IPS DF 6.9 (cell line): ENCODE results near the gene RPL36.

ENCODE experiments used
- DNase-seq: peaks from one replicate; pipeline ENCODE4 v3.0.0-alpha.2; 2013; ENCODE audit warnings: low read depth, low spot score
- H3K27ac ChIP-seq: one replicate; pipeline ENCODE4 v1.5.1; 2013; ENCODE audit warnings: low read length, control low read depth
- H3K27me3 ChIP-seq: 2 replicates; pipeline ENCODE4 v1.6.1; 2013; ENCODE audit warnings: mild to moderate bottlenecking, low read length; ENCODE audit not compliant: control insufficient read depth, insufficient read depth
- H3K36me3 ChIP-seq: 2 replicates; pipeline ENCODE4 v1.6.1; 2013; ENCODE audit warnings: low read length; ENCODE audit not compliant: control insufficient read depth, insufficient read depth
- H3K4me1 ChIP-seq: 2 replicates; pipeline ENCODE4 v1.6.1; 2013; ENCODE audit warnings: low read length; ENCODE audit not compliant: control insufficient read depth, insufficient read depth
- H3K4me3 ChIP-seq: 2 replicates; pipeline ENCODE4 v1.5.1; 2013; ENCODE audit warnings: mild to moderate bottlenecking, low read length
- H3K9me3 ChIP-seq: 2 replicates; pipeline ENCODE4 v1.6.1; 2013; ENCODE audit warnings: low read length, inconsistent platforms; ENCODE audit not compliant: control insufficient read depth, insufficient read depth
- WGBS: extraction: QIAGEN DNeasy Blood & Tissue Kit; methylation state at CpG from one replicate; pipeline ENCODE4 v1.1.7; 2013; ENCODE audit warnings: mixed read lengths, missing lambda C conversion rate; ENCODE audit not compliant: insufficient read length, insufficient coverage; 5-methylcytosine and 5-hydroxymethylcytosine counted together

The RPL36 gene

DNA sequence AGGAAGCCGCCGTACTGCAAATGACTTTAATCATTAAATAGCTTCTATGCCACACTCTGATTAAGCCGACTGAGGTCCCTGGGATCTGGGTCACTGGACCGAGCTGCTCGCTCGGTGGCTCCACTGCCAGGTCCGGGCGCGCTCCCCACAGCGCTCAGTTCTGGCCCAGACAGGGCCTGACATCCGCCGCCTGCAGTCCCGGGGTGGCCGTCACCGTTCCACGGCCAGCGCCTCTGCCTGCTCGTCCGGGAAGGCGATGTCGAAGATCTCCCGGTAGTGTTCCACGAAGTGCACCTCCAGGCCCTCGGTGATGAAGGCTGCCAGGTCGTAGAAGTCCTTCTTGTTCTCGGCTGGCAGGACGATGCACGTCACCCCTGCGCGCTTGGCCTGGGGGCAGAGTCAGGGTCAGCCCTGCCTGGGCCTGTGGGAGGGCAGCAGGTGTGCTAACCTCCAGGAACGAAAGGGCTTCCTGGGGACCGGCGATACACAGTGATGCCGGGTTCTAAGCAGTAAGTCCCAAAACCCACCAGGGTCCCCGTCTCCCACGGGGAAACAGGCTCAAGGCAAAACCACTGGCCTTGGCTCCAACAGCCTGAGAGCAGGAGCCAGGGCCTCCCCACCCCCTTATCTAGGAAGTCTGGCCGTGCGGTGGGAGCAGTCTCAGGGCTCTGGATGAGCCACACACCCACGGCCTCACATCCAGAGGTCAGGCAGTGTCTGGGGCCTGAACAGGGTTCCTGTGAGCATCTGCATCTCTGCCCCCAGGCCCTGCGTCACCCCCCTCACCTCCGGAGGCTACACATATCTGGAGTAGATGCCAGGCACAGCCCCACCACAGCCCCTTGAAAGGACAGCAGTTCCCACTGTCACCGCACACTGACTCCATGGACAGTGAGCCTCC lies 2.0 kb downstream of the RPL36 start:
- H3K27me3 ChIP-seq, result no peaks in the 10 kb centered on the region
- no CpG with 5 or more reads among the region's 42 CpGs for WGBS
- no peaks in the 10 kb centered on the region; the same call in 1 of the 2 replicates for H3K4me1 ChIP-seq
- no peak for DNase-seq
- no peaks in the 10 kb centered on the region for H3K9me3 ChIP-seq
- no peak overlapping the region for H3K27ac ChIP-seq
- no peak overlapping the region; the same call in 1 of the 2 replicates for H3K4me3 ChIP-seq
- H3K36me3 ChIP-seq, result peaks cover 48% of the 10 kb centered on the region

- no CpG with 5 or more reads among the region's 7 CpGs for WGBS
- no peak for DNase-seq
- Histone ChIP-seq H3K36me3 (peaks cover 49% of the 10 kb centered on the region), H3K27ac (no peak overlapping the region), H3K4me1 (no peaks in the 10 kb centered on the region; the same call in 1 of the 2 replicates), H3K4me3 (no peak overlapping the region), H3K9me3 (no peaks in the 10 kb centered on the region), H3K27me3 (no peaks in the 10 kb centered on the region)
Observed at GRCh38 chr19:5692723-5693194, 2.7 kb downstream of the RPL36 start.

- DNase-seq, result no peak
- H3K27me3 ChIP-seq, result no peaks in the 10 kb centered on the region
- H3K4me3 ChIP-seq, result no peak overlapping the region
- H3K4me1 ChIP-seq, result no peaks in the 10 kb centered on the region; the same call in 1 of the 2 replicates
- H3K27ac ChIP-seq, result no peak overlapping the region
- H3K9me3 ChIP-seq, result no peaks in the 10 kb centered on the region
- no CpG with 5 or more reads among the region's 39 CpGs for WGBS
- H3K36me3 ChIP-seq, result peaks cover 49% of the 10 kb centered on the region
Observed at GRCh38 chr19:5693195-5694166, 3.4 kb downstream of the RPL36 start.

- peaks cover 57% of the 10 kb centered on the region for H3K36me3 ChIP-seq
- no CpG with 5 or more reads among the region's 45 CpGs for WGBS
- no peak for DNase-seq
- no peak overlapping the region for H3K27ac ChIP-seq
- H3K9me3 ChIP-seq, result no peaks in the 10 kb centered on the region
- no peak overlapping the region for H3K4me3 ChIP-seq
- H3K4me1 ChIP-seq, result no peaks in the 10 kb centered on the region; the same call in 1 of the 2 replicates
- no peaks in the 10 kb centered on the region for H3K27me3 ChIP-seq
Observed at GRCh38 chr19:5694167-5694955, 4.3 kb downstream of the RPL36 start.

DNA sequence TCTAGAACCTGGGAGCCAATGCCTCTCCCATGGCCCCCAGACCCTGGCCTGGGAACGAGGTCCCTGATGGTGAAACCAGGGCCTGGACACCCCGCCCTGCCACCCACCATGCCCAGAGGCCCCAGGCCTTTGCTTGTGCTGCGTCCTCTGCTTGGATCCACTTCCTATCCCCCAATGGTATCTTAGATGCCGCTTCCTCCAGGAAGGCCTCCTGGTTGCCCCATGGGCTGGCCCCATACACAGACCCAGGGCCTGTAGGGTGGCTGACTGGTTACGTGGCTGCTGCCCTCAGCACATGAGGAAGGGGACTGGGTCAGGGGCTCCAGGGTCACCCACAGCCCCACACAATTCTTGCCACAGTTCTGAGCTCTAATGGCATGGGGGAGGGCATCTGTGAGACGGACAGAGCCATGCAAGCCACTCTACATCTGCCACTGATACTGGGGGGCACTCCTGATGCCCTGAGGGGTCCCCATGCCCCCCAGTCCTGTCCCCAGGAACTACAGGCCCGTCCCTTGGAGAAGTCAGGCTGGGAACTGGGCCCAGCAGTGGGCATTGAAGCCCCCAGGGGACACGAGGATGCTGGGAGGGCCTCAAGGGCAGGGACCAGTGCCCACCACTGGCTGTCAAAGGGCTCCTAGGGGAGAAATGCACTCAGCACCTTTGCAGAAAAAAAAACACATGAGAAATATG lies 5.0 kb downstream of the RPL36 start:
- peaks cover 57% of the 10 kb centered on the region for H3K36me3 ChIP-seq
- no peaks in the 10 kb centered on the region for H3K27me3 ChIP-seq
- no CpG with 5 or more reads among the region's 8 CpGs for WGBS
- no peak overlapping the region for H3K27ac ChIP-seq
- H3K9me3 ChIP-seq, result no peaks in the 10 kb centered on the region
- H3K4me3 ChIP-seq, result no peak overlapping the region
- DNase-seq, result no peak
- no peaks in the 10 kb centered on the region; the same call in 1 of the 2 replicates for H3K4me1 ChIP-seq

DNA sequence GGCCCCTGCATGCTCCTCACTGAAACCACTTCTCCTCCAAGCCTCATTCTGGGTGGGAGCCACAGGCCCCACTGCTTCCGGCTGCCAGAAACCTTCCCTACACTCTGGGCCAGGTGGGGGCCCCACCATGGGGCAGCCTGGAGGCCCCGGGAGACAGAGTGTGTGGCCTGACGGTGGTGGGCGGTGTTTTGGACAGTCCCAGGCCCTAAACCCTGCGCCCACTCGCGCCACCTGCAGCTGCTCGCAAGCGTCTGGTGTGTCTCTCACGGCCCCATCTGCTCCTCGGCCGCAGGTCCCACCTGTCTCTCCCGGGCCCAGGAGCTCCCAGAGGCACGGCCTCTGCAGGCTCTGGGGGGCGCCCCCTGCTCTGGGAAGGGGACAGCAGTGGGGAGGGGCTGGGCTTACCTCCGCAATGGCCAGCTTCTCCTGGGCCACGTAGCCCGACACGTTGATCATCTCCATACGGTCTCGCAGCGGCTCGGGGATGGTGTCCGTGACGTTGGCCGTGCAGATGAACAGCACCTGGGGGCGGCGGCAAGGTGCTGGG lies 5.6 kb downstream of the RPL36 start:
- Histone ChIP-seq H3K27me3 (no peaks in the 10 kb centered on the region), H3K27ac (no peak overlapping the region), H3K4me1 (no peaks in the 10 kb centered on the region; the same call in 1 of the 2 replicates), H3K4me3 (no peak overlapping the region), H3K9me3 (no peaks in the 10 kb centered on the region), H3K36me3 (peaks cover 61% of the 10 kb centered on the region)
- no peak for DNase-seq
- WGBS, result no CpG with 5 or more reads among the region's 28 CpGs

GRCh38 chr19:5696196-5697021 lies 6.3 kb downstream of the RPL36 start:
- no peak overlapping the region for H3K27ac ChIP-seq
- no CpG with 5 or more reads among the region's 42 CpGs for WGBS
- H3K27me3 ChIP-seq, result no peaks in the 10 kb centered on the region
- H3K9me3 ChIP-seq, result no peaks in the 10 kb centered on the region
- H3K4me3 ChIP-seq, result no peak overlapping the region
- H3K36me3 ChIP-seq, result peaks cover 65% of the 10 kb centered on the region
- DNase-seq, result no peak
- no peaks in the 10 kb centered on the region; the same call in 1 of the 2 replicates for H3K4me1 ChIP-seq

DNA sequence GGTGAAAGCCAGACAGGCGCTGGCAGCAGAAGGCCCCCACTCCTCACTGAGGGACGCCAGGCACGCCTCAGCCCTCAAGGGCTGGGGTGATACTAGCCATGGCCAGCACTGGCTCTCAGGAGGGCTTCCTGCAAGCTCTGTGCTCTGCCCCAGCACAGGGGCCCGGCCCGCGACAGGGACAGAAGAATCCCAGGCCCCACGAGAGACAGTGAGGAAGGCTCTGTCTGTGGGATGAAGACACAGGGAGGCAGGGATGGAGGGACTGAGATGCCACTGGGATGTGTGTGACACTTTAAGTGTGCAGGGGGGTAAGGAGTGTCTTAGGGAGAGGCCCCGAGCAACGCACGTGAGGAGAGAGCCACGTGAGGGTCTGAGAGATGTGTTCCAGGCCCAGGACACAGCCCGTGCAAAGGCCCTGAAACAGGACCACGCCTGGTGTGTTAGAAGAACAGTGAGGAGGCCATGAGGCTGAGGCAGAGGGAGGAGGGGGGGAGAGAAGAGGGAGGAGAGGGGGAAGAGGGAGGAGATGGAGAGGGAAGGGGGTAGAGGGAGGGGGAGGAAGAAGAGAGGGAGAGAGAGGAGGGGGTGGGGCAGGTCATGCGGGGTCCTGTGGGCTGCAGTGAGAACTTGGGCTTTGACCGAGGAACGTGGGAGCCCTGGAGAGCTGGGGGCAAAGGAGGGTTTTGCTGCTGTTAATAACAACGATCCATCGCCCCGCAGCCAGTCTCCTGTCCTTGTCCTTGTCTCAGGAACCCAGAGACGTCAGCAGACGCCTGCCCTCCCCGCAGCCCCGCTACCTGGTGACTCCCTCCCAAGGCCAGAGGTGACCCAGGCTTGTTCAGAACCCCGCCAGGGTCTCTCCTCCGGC lies 7.2 kb downstream of the RPL36 start:
- DNase-seq, result no peak
- H3K27ac ChIP-seq, result no peak overlapping the region
- H3K36me3 ChIP-seq, result peaks cover 59% of the 10 kb centered on the region
- no CpG with 5 or more reads among the region's 25 CpGs for WGBS
- no peaks in the 10 kb centered on the region for H3K9me3 ChIP-seq
- H3K27me3 ChIP-seq, result no peaks in the 10 kb centered on the region
- no peak overlapping the region for H3K4me3 ChIP-seq
- no peaks in the 10 kb centered on the region; the same call in 1 of the 2 replicates for H3K4me1 ChIP-seq
